HG03108 (cell line): ENCODE data around the gene PSMD13.
"Not testable (repeated sequence)": the region's sequence is repeated elsewhere in the genome, so short reads cannot be mapped to it uniquely, and the experiment has no call there.

Source experiments
- ATAC-seq: cut with Tn5 transposase; IDR thresholded peaks from one replicate; pipeline ENCODE4 v1.9.1; 2021; ENCODE audit warnings: moderate library complexity; ENCODE audit not compliant: unreplicated experiment

The PSMD13 gene

DNA sequence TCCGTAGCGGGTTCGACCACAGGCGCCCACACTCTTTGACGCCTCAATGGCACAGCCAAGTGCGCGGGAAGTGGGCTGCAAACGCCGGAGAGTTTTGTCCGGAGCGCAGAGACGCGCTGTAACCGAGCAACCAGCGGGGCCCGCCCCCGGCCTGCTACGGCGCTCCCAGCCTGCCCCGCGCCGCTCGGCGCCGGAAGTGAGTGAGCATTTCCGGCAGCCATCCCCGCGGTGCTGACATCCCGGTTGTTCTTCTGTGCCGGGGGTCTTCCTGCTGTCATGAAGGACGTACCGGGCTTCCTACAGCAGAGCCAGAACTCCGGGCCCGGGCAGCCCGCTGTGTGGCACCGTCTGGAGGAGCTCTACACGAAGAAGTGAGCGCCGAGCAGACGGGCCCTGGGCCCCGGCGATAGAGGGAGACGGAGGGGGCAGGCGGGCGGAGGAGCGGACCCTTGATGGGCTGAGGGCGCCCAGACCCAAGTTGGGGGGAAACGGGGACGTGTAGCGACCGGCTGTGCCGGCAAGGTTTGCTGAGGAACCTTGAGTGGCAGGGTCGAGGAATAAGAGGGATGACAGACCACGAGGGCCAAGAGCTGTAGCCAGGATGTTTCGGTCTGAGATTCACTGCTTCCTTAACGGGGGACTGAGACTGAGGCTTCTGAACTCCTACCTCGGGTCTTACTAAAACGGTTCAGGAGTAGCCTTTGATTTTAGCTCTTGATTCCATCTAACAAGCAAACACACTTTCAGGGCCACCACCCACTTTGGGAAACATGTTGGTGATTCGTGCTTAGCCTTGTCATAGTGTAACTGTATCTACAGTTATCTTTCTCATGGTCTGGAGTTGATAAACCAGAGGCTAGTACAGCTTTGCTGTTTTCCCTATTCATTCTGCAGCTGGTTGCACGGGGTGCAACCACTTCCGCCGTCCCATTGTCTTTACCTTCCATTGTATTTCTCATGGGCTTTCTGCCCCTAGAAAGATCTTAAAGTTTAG lies at the start of gene PSMD13:
Gene PSMD13, plus strand, starts transcription at position 203 of the 994 bp plus-strand sequence. Its CDS starts 74 bp downstream, at position 277.
- ATAC-seq = peak; percentile 68

- ATAC-seq = not testable (repeated sequence)
These were observed 47.5 kb upstream of the PSMD13 start for GRCh38 chr11:189200-189783.

GRCh38 chr11:189843-190311 lies 46.9 kb upstream of the PSMD13 start:
- peak; percentile 81 for ATAC-seq

DNA sequence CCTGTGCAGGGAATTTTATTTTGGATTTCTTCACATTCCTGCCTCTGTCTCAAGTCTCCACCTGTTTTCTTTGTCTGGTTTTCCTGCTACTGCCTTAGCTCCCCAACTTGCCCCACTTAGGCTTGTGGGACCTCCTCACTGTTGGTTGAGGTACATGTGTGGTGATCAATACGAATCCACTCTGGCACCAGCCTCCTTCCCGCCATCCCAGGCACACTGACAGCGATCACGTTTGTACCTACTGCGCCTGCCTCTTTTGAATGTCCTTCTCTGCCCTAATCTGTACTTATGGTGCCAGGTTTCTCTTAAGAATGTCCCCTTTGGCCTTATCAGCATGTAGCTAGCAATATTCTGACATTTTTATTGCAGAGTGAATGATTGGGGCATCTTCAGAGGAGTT lies 46.2 kb upstream of the PSMD13 start:
- not testable (repeated sequence) for ATAC-seq

GRCh38 chr11:191490-192478 lies 45.0 kb upstream of the PSMD13 start:
- ATAC-seq = not testable (repeated sequence)

- ATAC-seq = not testable (repeated sequence)
These were observed 44.1 kb upstream of the PSMD13 start, which contains the start of gene SCGB1C1 for GRCh38 chr11:192674-193128. TSS of gene SCGB1C1 (plus strand) at chr11:193078. CDS start at chr11:193100, 22 bp downstream.

DNA sequence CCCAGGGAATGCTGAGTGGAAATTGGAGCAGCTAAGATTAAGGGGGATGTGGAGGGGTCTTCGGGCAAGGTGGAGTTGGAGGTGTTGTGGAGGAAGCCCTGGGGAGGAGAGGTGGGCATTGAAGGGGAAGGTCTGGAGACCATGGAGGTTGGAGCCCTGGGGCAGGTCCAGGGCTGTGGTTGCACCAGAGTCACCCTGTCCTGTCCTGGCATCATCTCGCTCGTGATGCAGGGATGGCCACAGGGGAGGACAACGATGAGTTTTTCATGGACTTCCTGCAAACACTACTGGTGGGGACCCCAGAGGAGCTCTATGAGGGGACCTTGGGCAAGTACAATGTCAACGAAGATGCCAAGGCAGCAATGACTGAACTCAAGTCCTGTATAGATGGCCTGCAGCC lies 43.3 kb upstream of the PSMD13 start:
- ATAC-seq = not testable (repeated sequence)

DNA sequence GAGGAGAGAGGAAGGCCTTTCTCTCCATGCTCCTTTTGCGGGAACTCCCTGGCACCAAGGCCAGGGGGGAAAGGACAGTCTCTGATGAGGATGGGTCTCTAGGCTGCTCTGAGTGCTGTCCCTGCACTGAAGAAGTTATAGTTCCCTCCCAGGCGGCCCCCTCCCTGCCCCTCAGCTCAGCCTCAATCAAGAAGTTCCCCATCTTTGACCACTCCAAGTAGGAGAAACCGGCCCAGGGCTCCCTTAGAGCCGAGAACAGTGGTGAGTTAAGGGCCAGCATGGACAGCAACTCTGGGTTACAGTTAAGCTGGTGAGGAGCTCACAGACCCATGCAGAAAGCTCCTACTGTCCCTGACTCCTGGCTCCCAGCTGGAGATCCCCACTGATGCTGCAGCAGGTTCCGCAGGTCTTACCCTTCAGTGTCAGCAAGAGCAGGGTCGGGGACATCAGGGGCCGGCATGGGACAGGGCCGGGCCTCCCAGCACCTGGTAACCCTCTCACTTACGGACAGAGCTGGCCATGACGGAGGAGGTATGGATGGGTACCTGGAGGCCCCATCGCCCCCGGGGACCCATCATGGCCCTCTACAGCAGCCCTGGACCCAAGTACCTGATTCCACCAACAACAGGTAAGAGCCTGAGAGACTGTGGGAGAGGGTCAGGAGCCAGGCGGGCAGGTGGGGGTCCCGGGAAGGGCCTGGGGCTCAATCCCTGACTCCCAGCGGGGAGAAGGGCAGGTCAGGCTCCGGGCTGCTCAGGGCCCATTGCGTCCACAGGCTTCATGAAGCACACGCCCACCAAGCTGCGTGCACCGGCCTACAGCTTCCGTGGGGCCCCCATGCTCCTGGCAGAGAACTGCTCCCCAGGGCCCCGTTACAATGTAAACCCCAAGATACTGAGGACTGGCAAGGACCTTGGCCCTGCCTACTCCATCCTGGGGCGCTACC lies 39.7 kb upstream of the PSMD13 start:
- no peak for ATAC-seq

- ATAC-seq = no peak
These were observed 39.0 kb upstream of the PSMD13 start for GRCh38 chr11:197741-198235.

DNA sequence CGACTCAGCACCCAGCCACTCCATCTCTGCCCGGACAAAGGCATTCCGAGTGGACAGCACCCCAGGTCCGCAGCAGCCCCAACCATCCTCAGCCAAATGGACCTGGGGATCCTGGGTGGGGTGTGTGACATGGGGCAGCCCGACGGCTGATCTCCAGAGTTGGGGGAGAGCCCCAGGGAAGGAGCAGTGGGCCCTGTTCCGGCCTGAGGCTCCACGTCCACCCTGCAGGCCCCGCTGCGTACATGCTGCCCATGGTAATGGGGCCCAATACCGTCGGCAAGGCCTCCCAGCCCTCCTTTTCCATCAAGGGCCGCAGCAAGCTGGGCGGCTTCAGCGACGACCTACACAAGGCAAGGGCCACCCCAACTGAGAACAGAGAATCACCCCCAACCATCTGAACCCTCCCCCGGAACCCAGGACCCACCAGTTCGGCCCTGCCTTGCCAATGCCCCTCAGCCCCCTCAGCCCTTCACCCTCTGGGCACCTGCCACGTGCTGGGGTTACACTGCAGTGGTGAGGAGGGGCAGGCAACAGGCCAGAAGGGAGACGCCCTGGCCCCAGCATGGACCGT lies 38.5 kb upstream of the PSMD13 start:
- no peak for ATAC-seq

GRCh38 chr11:199004-199581 lies 37.7 kb upstream of the PSMD13 start:
- ATAC-seq = no peak

DNA sequence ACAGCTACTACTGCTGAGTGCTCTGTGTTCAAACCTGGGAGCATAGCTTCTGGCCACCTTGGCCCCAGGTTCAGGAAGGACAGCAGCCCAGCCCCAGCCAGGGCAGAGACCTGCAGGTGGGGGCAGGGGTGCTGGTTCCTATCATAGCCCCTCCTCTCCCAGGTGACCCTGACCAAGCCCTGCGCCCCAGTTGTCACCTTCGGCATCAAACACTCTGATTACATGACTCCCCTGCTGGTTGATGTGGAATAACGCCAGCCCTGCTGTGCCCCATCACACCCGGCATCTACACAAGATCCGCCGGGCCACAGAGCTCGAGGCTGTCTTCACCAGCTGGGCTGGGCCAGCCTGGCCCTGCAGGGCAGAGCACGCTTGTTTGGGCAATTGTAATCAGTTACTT lies 37.0 kb upstream of the PSMD13 start:
- ATAC-seq = no peak

DNA sequence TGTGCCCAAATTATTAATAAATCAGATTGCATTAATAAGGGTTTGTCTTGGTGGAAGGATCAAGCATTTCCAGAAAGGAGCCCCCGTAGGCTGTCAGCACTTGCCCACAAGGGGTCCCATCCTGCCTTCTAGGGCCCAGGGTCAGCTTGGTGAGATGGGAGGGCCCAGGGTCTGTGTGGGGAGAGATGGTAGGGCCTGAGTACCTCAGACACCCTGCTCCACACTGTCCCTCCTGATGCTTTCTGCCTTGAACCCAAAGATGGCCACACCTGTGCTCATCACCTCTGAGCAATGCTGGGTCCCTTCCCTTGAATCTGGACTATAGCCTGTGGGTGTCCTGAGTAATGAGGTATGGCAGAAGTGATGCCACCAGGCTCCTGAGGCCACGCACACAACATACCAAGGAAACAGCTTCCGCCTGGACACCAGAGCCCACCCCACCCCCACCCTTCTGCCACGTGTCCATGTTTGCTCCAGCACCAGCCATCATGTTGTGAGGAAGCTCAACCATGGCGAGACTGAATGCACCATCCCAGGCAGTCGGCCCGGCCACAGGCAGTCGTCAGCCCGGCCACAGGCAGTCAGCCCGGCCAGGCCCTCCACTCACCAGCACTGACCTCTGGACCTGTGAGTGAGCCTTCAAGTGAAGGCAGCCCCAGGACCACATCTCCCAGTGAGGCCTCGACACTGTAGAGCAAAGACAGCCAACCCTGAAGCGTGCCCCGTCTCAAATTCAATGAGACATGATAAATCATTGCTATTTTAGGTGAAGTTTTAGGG lies 36.4 kb upstream of the PSMD13 start:
- ATAC-seq = no peak

- ATAC-seq = no peak
These were observed 34.8 kb upstream of the PSMD13 start for GRCh38 chr11:201966-202365.

DNA sequence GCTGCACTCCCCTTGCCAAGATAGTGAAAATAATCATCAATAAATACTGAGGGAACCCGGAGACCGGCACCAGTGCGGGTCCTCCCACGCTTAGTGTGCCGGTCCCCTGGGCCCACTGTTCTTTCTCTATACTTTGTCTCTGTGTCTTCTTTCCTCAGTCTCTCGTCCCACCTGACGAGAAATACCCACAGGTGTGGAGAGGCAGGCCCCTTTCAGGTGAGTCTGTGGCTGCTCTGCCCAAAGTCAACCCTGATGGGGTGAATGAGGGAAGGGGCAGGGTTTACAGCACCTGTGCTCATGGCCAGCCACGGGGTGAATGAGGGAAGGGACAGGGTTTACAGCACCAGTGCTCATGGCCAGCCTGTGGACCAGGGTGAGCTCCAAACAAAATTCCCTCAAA lies 34.3 kb upstream of the PSMD13 start:
- ATAC-seq = no peak

DNA sequence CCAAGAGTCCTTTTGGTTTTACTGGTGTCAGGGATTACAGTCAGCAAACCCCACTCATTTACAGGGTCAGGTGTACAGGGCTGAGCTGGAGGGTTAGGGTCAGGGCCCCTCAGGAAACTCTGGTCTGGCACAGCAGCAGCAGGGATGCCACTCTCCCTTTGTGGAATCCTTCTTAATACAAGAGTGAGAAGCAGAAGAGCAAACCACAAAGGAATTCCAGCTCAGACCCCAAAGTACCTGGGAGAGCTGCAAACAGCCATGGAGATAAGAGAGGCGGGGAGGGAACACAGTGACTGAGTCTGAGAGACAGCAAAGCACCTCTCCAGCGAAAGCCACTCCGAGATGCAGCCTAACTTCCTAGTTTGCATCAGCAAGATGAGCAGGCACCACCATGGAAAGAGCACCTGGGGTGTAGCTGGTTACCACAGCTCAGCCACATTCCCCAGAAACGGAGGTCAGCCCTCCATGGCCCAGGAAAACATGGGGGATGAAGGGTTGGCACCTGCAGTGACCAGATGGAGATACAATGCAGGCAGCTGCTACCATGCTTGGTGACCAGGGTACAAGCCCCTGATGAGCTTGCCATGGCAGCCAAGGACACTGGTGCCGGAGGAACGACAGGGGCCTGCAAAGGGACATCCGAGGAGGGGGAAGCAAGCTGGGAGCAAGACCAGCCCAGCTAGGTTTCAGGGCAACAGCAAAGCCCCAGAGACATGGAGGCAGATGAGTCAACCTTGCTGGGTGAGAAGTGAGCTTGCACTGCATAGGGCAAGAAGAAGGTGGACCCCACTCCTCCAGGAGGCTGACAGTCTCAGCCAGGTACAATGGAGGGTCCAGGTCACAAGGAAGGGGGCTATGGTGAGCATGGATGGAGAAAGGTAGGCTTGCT lies 33.5 kb upstream of the PSMD13 start:
- no peak for ATAC-seq
